ENCODE data around the gene L2HGDH.
A peak's percentile ranks its signal among the peaks of the same experiment; 100 is the strongest.
"Not testable (repeated sequence)": the region's sequence is repeated elsewhere in the genome, so short reads cannot be mapped to it uniquely, and the experiment has no call there.

L2HGDH gene

GRCh38 chr14:50311972-50312733, at the start of gene L2HGDH, which contains the start of gene DMAC2L:
L2HGDH (minus strand) TSS chr14:50312229; CDS start chr14:50312150, 79 bp downstream.
DMAC2L (plus strand) TSS chr14:50312324; CDS start chr14:50321488, 9,164 bp downstream.
- peak; percentile 93 for DNase-seq (ENCODE audit: low spot score)

- DNase-seq (ENCODE audit: low spot score): no peak
Measured at GRCh38 chr14:50360851-50361250, 48.8 kb upstream of the L2HGDH start.

GRCh38 chr14:50360093-50360492, 48.1 kb upstream of the L2HGDH start:
- DNase-seq (ENCODE audit: low spot score): no peak

DNA sequence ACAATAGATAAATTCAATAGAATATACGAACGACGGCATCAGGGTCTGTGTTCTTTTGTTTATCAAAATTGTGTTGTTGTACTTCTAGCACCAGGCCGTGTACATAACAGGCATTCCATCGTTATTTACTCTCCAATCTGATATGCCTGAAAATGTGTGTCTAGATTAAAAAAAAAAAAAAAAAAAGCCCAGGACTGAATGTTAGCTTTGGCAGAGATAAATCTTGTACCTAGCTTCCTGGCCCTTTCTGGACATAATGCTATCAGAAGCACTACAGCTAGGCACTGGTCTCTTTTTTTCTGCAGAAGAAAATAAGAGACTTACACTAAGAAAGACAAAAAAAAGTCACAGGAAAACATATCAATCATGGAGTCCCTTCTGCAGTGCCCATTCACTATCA, 47.6 kb upstream of the L2HGDH start:
- DNase-seq (ENCODE audit: low spot score): no peak

GRCh38 chr14:50357753-50358395, 45.8 kb upstream of the L2HGDH start:
- no peak for DNase-seq (ENCODE audit: low spot score)

GRCh38 chr14:50357124-50357523, 45.1 kb upstream of the L2HGDH start:
- DNase-seq (ENCODE audit: low spot score): no peak

DNA sequence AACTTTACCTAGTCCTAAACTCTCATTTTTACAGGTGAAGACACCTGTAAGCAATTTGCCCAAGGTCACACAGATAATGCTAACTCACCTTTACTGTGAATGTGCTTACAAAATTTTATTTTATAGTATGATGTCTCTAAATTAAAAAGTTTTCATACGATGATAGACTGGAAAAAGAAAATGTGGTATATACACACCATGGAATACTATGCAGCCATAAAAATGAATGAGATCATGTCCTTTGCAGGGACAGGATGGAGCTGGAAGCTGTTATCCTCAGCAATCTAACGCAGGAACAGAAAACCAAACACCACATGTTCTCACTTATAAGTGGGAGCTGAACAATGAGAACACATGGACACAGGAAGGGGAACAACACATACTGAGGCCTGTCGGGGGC, 44.3 kb upstream of the L2HGDH start:
- not testable (repeated sequence) for DNase-seq (ENCODE audit: low spot score)

- no peak for DNase-seq (ENCODE audit: low spot score)
Measured at GRCh38 chr14:50355692-50356091, 43.7 kb upstream of the L2HGDH start.

DNA sequence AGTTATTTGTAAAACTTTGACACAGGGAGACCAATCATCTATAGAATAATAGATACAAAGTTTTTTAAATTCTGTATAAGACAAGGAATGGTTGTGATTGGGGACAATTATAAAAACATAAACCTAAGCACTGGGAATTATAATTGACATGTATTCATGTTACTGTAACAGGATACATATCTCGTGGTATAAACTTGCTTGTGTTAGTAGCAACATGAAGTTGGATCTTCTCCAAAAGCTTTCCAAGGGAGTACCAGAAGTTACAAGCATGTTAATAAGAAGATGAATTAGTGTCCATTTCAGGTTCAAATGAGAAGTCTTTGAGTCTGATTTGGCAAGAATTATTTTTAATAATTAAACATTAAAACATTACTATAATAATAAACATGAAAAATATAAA, 42.5 kb upstream of the L2HGDH start:
- DNase-seq (ENCODE audit: low spot score): no peak

DNA sequence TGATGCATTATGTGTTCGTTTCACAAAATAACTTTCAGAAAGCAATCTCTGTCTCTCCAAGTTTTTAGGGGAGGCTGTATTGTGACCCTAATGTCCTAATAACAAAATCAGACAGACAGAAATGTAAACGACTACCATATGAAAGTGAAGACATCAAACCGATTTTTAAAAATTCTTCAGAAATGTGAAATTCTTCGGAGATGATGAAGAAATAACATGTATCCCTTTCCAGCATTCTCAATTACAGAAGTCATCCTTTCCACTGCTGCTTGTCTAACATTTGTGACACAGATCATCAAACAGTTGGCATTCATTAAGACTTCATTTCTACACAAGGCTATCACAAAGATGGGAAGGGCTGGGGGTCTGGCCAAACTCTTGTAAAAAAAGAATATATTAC, 41.1 kb upstream of the L2HGDH start:
- no peak for DNase-seq (ENCODE audit: low spot score)

DNA sequence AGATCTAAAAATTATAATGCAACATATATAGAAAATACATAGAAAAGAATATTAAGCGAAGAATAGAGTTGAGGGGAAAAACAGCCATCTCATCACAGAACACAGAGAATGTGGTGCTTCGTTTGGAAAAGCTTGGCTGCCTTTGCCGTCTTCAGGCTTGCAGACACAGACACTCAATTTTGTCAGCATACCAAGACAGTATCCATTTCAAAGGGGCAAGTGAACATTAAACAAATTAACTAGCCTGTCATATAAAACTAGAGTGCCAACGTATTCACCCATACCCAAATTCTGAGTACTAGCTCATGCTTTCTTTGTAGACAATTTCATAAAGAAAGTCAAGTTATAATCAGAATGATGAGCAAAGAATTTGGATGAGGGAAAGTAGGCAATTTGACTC, 40.6 kb upstream of the L2HGDH start:
- DNase-seq (ENCODE audit: low spot score): no peak

DNA sequence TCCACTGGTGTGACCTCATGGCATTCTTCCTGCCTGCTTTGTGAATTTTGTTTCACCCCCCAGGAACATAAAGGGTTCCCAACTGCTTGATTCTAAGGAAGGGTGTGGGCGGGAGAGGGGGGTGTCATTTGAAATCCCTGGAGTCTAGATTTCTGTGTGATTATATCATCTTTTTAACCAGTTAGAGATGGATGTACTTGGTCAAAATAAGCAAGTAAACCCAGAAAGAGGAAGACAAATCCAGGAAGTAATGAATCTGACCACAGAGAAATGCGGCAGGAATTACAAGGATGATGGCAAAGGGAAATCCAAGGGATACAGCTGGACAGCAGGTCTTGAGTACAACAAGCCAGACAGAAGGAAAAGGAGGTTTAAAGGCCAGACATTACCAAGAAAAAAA, 38.9 kb upstream of the L2HGDH start:
- DNase-seq (ENCODE audit: low spot score): no peak

- no peak for DNase-seq (ENCODE audit: low spot score)
Measured at GRCh38 chr14:50348933-50349332, 36.9 kb upstream of the L2HGDH start.

DNA sequence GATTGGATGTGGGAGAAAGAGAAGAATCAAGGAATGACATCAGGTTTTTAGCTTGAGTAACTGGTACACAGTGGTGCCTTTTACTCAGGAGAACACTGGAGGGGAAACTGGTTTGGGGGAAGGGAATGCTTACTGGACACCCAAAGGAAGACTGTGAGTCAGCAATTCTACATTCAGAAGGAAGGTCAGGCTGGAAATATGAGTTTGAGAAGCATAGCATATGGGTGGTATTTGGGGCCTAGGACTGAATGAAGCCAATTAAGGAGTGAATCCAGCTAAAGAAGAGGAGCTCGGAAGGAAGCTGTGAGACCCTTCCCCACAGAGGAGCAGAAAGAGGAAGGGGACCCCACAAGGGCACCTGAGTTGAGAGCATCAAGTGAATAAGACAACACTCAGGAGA, 35.5 kb upstream of the L2HGDH start:
- peak; percentile 30 for DNase-seq (ENCODE audit: low spot score)

DNA sequence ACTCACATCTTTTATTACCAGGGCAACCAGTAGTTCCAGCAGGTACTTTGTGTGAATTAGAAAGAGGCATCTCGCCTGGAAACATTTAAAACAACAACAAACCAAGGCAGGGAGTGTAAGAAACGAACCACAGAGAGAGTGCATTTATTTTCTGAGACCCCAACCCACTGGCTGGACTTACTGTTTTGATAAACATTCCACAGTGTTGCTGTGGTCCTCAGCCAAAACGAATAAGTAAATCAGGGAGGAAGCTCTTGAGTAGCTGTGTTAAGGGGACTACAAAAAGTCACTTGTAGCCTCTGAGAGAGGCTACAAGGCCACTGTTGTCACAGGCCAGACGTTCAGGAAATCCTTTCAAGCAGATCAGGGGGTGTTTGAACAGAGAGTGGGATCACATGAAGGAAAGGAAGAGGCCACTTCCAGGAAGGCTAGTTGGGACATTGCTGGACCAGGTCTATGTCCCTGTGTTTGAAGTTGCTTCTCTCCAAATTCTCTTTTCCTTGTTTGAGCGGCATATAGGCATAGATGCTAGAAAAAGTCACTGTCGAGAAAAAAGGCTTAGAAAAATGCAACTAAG, 33.9 kb upstream of the L2HGDH start:
- DNase-seq (ENCODE audit: low spot score): no peak

- DNase-seq (ENCODE audit: low spot score): no peak
Measured at GRCh38 chr14:50344876-50345563, 33.0 kb upstream of the L2HGDH start.

DNA sequence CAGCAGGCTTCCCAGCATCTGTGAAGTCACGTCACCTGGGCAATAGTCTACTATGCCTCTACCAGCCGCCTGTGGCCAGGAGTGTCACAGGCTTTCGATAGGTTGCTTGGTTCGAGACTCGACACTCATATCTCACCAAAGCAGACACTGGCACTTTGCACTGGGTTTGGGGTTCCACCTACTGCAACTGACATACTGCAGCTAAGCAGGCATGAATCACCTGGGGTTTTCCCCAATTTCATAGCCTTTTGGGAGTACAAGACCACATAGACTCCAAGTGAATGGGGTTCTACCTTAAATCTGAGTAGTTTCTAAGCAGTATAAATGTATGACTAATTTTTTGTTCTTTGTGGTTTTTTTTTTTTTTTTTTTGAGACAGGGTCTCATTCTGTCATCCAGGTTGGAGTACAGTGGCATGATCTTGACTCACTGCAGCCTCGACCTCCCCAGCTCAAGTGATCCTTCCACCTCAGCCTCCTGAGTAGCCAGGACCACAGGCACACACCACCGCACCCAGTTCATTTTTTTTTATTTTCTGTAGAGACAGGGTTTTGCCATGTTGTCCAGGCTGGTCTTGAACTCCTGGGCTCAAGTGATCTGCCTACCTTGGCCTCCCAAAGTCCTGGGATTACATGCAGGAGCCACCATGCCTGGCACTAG, 32.2 kb upstream of the L2HGDH start:
- DNase-seq (ENCODE audit: low spot score): no peak

DNA sequence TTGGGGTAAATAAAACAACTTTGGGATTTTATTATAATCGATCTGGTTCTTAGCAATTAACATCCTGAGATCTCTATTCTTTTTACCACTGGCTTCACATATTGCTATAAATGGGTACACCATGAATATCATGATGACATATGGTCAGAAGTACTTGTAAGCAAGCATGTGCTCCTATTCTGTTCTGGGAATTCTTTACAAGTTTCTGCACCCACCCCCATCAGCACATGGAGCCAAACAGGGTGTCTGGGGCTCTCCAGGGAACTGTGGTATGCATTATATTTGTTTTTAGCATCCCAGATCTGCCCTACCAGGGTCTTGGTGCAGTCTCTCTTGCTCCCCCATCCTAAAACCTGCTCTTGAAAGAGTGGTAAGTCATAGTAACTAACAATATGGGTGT, 31.4 kb upstream of the L2HGDH start:
- DNase-seq (ENCODE audit: low spot score): no peak

DNA sequence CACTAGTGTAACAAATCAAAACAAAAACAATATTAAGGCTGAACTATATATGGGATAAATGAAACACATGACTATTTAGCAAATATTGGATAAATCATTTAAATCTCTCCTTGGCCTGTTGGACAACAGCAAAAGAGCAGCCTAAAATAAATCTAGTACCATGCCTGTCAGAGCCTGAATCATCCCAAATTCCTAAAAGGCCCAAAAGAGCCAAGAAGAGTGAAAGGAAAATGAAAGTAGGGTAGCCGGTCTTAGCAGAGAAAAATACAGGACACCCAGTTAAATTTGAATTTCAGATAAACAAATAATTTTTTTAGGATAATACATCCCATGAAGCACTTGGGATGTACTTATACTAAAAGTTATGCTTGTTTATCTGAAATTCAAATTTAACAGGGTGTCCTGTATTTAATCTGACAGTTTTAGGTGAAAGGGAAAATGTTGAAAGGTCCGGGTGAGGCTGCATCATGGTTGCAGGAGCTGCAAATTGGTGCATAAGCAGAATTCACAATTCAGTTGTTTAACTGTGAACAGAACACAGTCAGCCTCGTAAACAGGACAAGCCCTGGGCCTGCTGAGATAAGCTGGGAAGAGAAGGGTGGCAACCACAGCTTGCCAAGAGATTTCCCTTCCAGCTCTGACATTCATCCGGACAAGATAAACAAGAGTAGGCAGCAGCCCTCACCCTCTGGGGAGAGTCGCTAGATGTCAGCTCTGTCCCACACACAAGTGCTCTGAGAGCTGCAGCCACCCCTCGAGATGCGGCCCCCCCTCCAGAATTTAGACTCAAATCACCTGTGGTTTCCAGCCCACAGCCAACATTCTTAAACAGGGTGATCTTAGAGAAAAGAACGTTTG, 30.4 kb upstream of the L2HGDH start:
- no peak for DNase-seq (ENCODE audit: low spot score)

GRCh38 chr14:50340963-50341362, 28.9 kb upstream of the L2HGDH start:
- DNase-seq (ENCODE audit: low spot score): no peak

DNA sequence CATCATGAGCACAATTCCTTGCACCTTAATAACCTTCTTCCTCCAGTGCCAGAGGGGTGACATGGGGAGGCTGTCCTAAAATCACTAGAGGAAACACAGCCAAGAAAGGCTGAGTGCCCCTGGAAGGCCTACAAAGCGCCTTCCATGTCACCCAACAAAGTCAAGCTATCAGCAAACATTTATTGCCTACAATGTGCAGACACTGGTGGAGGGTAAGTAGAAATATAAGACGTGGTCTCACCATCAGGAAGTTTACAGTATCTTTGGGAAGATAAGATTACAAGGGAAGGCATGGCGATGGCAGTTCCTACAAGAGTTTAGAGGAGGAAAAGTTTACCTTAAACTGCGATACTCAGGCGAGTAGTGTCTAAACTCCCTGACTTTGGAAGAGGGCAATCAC, 28.0 kb upstream of the L2HGDH start:
- DNase-seq (ENCODE audit: low spot score): no peak

Data from RKO (cell line).